T-helper 1 cell treated with Interleukin-12 subunit alpha and Interleukin-12 subunit beta and Interleukin-4 antibody, amounts not matched to agents 30 ng/mL and 1 ng/mL, for 36 hours (primary cell): ENCODE data around the gene LGALS13. TPM values are rescaled to one million over a fixed set of nuclear protein-coding genes. Genes with fewer than 3 reads are reported as not detected.

ENCODE experiments used
- intact Hi-C: fragments of 100-400 bp; cut with micrococcal nuclease; formaldehyde crosslinking; loops from one replicate; pipeline ENCODE4 v1.15.1; 2024
- total RNA-seq: library from RNA; stranded (reverse); gene quantifications from 2 replicates; pipeline ENCODE4 v1.2.3, GENCODE V29; 2022

LGALS13 gene, protein sequence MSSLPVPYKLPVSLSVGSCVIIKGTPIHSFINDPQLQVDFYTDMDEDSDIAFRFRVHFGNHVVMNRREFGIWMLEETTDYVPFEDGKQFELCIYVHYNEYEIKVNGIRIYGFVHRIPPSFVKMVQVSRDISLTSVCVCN
- not detected in 2 replicates for total RNA-seq

DNA sequence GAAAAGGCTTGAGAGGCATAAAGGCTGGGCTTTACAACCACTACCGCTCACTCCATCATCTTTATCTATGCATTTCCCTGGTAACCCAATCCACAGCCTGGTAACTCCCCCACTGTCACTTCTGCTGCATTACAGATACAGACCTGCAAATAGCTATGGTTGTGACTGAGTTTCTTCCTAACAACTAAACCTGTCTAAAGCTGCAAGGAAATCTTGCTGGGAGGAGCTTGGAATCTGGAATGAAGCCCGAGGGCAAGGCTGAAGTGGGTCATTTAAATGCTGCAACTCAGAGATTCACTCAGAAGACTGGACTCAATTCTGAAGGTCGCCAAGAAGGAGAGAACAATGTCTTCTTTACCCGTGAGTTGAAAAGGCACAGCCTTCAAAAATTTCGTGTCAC, at the start of gene LGALS13:
Gene LGALS13 (plus strand): TSS at position 301 of the 400 bp plus-strand sequence. CDS start 45 bp downstream, at position 346.
- intact Hi-C loops, result no loop called here

DNA sequence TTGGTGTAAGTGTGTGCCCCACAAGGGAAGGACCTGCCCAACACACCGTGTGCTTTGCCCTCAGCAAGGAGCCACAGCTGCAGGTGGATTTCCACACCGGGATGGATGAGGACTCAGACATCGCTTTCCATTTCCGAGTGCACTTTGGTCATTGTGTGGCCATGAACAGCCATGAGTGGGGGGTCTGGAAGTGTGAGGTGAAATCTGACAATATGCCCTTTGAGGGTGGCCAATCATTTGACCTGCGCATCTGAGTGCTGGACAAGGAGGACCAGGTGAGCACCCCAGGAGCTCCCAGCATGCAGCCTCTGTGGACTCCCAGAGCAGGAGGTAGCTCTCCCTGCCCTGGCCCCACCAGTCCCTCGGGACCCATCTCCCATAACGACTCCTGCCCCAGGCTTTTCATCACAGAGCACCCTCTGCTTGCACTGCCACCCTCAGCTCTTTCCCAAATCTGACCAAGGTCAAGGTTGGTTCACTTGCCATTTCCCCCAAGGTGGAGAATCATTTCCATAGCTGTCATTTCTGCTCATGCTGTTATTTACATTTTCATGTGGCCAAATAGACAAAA, 49.2 kb upstream of the LGALS13 start:
- intact Hi-C loops, result loop anchor here (2.0 kb wide), 1 partner anchor 74 kb away; no protein-coding TSS in a partner anchor

DNA sequence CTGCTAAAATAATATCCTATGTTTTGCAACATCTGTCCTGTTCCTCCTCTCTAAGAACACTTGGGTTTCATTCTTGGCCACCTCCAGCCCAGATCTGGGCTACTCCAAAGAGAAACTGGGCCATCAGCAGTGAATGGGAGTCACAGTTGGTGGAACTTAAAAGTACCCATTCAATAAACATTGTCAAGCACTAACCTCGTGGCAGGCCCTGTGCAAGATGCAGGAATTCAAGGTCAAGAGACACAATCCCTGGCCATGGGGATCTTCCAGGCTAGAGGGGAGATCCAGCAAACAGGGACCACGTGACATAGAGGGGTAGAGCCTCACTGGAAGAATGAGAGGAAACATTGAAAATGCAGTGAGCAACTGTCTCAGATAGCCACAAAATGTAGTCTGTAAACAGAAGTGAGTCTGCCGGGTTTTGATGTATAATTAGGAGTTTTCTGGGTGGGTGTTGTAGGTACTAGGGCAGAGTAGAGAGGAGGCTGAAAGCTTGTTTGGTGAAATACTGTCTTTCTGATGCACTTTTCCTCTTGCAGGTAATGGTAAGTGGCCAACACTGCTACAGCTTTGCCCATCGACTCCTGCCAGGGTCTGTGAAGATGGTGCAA, 47.5 kb upstream of the LGALS13 start:
- intact Hi-C loops, result no loop called here

DNA sequence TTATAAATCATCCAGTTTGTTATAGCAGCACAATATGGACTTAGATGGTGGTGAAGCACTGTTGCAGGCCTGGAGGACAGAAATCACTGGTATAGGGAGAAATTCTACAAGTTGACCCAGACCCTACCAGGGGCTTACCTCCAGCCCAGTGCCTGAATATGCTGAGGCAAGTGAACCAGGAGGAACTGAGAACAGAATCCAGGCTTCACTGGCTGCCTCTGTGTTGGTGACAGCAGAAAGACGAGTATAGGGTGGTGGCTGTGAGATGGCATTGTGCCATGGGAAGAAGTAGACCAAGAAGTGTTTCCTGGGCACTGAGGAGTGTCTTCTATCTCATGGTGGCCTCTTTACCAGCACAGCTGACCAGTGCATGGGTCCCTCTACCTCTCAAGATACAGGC, 46.4 kb upstream of the LGALS13 start:
- intact Hi-C loops, result no loop called here

DNA sequence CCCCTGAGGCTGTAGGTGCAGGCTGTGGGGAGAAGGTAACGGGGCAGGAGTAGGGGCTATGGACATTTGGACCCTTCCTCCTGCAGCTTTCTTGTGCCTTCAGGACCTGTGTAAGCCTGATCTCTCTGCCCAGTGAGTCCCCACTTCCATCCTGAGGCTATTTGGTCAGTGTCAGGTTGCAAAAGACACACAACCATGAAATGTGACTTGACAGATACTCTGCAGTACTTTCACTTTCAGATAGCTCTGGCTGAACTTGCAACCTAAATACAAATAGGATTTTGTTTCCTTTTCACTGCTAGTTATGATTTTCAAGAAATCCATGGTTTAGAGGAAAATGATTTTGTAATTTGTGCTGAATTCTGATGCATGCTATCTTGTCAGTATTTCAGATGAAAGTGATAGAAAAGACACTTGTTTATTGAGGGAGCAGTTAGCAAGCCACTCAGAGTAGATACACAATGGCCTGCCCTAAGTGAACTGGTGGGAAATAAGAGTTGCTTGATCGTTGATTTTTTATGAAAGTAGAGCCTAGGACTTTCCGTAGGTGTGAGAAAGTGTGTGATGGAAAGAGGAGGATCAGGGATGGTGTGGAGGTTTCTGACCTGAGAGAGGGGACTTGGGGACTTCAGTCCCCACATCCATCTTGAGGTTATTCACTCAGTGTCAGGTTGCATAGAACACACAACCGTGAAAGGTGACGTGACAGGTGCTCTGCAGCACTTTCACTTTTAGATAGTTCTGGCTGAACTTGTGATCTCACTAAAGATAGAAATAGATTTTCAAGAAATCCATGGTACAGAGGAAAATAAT, 44.3 kb upstream of the LGALS13 start:
- intact Hi-C loops, result loop anchor here (1.0 kb wide), 1 partner anchor 19 kb away; no protein-coding TSS in a partner anchor

DNA sequence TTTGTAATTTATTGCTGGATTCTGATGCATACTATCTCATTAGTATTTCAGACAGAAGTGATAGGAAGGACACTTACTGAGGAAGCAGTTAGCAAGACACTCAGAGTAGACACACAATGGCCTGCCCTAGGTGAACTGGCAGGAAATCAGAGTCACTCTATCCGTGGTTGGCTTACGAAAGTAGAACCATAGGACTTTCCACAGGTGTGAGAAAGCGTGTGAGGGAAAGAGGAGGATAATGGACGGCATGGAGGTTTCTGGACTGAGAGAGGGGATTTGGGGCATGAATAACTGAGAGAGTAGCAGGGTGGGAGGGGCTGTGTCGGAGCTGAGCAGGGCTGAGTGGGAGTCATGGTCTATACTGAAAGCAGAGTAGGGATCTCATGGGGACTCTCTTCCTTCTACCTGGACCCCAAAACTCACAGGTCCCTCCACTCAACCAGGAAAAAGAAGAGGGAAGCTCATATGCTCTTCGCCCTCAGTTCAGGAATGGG, 43.7 kb upstream of the LGALS13 start:
- intact Hi-C loops, result loop anchor here (1.0 kb wide), 1 partner anchor 19 kb away; no protein-coding TSS in a partner anchor

DNA sequence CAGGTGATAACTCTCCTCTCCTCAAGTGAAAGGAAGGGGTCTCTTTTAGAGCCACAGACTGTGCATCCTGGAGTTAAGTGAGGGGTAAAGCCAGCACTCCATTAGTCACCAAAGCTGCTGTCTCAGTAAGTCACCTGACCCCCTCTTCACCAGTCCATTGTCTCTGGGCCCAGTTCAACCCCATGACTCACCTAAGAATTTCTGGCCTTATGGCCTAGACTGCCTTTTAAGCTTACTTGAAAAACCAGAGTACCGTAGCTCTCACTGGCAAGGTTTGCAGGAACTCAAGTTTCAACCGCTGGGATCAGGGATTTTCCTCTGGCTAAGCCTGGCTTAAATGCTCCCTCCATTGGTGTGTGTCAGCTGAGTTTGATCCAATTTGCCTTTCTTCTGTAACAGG, 38.9 kb upstream of the LGALS13 start:
- intact Hi-C loops, result no loop called here

DNA sequence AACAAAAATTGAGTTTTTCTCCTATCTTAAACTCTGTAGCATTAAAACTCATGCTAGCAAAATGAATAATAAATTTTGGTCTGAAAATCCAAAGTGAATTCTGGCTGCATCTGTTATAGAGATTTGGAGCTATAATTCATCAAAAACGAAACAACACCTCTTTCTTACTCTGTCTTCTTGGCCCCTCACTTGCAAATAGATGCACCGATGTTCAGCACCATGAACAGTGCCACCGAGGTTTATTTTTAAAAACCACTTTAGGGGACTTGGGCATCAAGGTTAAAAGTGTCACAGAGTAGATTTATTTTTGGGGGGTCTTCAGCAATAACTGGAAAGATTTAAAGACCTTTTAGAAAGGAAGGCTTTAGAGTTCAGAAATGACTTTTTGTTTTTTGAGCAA, 36.3 kb upstream of the LGALS13 start:
- intact Hi-C loops, result no loop called here

DNA sequence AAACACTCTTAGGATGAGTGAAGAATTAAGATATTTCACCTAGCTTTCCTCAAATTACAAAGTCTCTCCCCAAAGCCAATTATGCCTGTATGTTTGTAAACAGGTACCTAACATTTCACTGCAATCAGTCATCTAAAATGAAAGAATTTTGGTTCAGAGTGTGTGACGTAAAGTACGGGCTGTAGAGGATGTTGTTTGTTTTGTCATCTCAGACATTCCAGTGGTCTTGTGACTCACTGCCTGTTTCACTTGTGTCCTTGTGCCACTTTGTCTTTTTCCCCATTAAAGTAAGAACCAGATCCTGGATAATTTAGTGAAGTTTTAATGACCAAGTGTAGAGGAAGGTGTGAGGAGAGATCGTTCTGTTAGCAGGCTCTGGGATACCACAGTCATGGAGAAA, 33.7 kb upstream of the LGALS13 start:
- intact Hi-C loops, result no loop called here

DNA sequence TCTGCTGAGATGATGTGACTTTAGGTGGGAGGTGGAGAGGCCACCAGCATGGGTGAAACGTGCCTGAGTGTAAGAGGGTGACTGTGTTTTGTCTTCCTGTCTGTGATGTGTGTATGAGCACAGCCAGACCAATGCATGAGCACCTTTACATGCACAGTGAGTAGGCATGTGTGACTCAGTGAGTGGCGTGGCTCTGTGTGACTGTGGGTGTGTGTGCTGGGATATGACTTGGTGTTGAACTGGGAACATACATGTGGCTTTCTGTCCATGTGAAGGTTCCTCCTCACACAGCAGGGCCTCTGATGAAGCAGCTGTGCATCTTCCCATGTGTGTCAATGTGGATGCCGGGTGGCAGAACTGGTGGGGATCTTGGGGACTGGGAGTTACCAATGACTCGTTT, 19.9 kb upstream of the LGALS13 start:
- intact Hi-C loops, result no loop called here

DNA sequence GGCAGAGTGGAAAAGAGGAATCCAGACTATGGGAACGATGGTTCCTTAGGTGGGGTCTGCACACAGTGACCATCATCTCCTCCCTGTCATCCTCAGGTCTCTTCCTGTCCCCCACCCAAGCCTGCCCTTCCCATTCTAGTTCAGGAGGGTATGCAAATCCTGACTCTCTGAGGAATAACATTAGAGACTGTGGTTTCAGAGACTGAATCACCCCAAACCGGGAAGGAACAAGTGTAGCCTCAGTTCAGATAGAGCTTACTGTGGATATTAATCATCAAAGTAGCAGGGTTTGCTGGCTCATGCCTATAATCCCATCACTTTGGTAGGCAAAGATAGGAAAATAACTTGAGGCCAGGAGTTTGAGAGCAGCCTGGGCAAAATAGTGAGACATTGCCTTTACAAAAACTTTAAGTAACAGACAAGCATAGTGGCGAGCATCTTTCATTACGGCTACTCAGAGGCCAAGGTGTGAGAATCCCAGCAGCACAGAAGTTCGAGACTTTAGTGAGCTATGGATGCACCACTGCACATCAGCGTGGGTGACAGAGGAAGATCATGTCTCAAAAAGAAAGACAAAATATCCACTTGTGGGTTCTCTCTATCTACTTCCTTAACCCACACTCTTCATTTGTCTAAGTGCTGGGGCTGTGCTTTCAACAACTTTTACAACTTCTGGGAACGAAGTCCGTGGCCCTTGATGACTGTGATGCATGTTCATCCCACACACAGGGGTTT, 19.3 kb upstream of the LGALS13 start:
- intact Hi-C loops, result no loop called here

DNA sequence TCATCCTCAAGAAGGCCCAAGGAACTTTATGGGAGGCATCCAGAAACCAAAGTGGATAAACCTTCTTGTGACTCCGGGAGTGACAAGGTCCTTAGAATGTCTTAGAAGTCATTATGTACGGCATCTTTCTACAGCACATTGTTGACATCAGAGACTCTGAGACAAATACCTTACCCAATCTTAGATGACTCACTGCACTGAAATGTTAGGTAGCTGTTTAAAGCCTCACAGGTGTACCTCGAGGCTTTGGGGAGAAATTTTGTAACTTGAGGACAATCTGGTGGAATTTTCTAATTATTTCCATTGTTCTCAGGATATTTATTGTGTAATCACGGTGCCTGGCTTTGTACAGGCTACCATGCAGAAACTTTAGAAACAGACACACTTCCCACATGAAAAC, 14.8 kb upstream of the LGALS13 start:
- intact Hi-C loops, result no loop called here

DNA sequence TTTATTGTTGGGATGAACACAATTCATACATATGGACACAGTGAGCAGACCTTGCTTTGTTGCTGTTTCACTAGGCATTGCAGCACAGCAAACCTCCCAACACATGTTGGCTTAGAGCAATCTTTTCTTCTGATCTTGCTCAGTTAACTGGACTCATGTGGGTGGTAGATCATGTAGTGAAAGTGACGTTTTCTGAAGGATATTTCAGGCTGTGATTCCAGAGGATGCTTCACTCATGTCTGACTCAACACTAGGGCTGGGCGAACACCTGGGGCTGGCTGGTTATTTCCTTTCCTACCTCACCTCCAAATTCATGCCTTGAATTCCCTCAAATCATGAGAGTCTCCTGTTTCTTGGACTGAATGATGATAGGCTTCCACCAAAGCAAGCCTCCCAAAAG, 14.3 kb upstream of the LGALS13 start:
- intact Hi-C loops, result no loop called here

DNA sequence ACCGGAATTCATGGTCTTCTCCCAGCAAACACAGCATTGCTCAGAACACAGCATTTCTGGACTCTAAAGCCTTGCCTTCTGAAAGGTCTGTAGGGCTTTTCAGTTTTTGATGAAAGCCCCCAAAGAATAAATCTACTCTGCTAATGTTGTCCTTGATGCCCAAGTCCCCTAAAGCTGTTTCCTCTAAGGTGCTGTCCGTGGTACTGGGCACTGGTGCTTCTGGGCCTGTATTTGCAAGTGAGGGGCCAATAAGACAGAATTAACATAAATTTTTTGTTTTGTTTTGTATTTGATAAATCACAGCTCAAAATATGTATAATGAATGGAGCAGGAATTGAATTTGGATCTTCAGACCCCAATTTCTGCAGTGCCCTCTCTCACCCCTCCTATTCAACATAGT, 12.1 kb upstream of the LGALS13 start:
- intact Hi-C loops, result no loop called here

DNA sequence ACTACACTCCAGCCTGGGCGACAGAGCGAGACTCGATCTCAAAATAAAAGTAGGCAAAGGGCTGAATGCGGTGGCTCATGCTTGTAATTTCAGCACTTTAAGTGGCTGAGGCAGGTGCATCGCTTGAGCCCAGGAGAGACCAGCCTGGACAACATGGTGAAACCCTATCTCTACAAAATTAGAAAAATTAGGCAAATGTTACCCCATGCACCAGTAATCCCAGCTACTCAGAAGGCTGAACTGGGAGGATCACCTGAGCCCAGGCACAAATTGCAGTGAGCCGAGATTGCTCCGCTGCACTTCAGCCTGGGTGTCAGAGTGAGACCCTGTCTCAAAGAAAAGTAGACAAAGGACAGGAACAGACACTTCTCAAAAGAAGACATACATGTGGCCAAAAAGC, 9.9 kb upstream of the LGALS13 start:
- intact Hi-C loops, result no loop called here

DNA sequence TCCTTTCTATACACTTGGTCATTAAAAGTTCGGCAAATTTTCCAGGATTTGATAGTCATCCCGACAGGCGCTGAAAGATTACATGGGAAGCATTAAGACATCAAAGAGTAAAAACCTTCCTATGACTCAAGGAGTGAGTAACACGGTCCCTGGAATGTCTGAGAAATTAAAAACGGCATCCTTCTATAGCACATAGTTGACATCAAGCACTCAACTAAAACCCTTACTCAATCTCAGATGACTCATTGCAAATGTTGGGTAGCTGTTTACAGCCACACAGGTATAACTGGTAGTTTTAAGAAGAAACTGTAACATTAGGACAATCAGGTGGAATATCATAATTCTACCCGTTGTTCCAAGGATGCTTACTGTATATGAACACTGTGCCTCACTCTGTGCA, 6.4 kb upstream of the LGALS13 start:
- intact Hi-C loops, result no loop called here

DNA sequence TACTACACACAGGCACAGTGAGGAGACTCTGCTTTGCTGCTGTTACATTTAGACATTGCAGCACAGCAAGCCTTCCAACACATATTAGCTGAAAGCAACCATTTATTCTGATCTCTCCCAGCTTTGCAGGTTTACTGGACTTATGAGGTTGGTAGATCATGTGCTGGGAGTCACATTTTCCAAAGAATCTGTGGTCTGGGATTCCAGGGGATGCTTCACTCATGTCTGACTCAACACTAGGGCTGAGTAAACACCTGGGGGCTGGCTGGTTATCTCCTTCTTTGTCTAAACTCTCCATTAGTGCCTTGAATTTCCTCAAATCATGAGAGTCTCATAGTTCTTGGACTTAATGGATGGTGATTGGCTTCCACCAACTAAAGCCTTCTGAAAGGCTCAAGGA, 5.4 kb upstream of the LGALS13 start:
- intact Hi-C loops, result no loop called here

DNA sequence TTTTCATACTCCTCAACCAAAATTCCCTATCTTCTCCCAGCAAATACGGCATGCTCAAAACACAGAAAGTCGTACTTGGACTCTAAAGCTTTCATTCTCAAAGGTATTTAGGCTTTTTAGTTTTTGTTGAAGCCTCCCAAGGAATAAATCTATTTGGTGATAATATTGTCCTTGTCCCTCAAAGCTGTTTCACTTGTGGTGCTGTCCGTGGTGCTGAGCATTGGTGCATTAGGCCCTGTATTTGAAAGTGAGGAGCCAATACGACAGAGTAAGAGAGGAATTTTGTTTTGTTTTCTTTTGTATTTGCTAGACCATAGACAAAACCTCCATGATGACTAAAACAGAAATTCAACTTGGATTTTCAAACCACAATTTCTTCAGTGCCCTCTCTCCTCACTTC, 3.2 kb upstream of the LGALS13 start:
- intact Hi-C loops, result no loop called here

DNA sequence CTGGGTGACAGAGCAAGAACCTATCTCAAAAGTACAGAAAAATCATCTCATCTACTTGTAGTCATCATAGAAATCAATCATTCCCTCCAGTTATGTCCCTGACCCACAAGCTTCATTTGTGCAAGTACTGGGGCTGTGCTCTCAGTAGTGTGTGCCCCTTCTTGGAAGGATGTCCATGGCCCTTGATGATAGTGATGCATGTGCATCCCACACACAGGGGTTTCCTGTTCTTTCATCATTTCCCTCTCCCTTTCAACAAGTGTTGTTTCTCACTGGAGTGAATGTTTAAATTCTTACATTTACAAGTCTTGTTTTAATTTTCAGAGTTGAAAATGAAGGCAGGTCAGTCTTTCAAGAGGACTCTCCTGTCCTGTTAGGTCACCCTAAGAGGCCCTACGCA, 1.5 kb downstream of the LGALS13 start:
- intact Hi-C loops, result no loop called here

DNA sequence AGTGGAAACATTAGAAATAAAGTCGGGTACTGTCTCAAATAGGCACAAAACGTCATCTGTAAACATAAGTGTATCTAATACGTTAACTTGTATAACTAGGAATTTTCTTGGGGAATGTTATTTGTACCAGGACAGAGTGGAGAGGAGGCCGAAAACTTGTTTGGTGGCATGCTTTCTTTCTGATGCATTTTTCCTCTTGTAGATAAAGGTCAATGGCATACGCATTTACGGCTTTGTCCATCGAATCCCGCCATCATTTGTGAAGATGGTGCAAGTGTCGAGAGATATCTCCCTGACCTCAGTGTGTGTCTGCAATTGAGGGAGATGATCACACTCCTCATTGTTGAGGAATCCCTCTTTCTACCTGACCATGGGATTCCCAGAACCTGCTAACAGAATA, 4.7 kb downstream of the LGALS13 start:
- intact Hi-C loops, result no loop called here

DNA sequence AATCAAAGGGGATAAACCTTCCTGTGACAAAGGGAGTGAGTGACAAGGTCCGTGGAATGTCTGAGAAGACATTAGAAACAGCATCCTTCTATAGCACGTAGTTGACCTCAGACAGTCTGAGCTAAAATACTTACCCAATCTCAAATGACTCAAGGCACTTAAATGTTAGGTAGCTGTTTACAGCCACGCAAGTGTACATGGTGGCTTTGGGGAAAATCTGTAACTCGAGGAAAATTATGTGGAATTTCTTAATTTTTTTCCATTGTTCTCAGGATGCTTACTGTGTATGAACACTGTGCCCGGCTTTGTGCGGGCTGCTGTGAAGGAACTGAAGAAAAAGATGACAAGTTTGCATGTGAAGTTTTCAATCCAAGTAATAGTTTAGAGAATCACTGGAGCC, 5.2 kb downstream of the LGALS13 start:
- intact Hi-C loops, result no loop called here
